GM23338 (cell line): ENCODE data around the gene KAZN.

ENCODE experiments used
- CREB1 ChIP-seq: fragments of 250-450 bp; sonication (Bioruptor Pico); IDR thresholded peaks from 2 replicates; pipeline ENCODE4 v1.5.0; 2020; ENCODE audit warnings: low read depth, mild to moderate bottlenecking, moderate library complexity
- CTCF ChIP-seq, 2 experiments: fragments of 200-600 bp in 1 of 2; sonication (generic) in 1 of 2; conservative IDR thresholded peaks; 2 replicates each; pipeline versions ENCODE4 v1.5.1 to v1.6.1; 2016 to 2017; ENCODE audit warnings: antibody characterized with exemption in 2 of 2, low read depth in 2 of 2, mild to moderate bottlenecking in 2 of 2, moderate library complexity in 1 of 2
- EZH2 ChIP-seq: fragments of 200-600 bp; sonication (generic); IDR thresholded peaks from one replicate; pipeline ENCODE4 v1.8.0; 2017; ENCODE audit warnings: antibody characterized with exemption, mild to moderate bottlenecking, low read depth; ENCODE audit not compliant: unreplicated experiment
- EZH2phosphoT487 ChIP-seq: fragments of 200-600 bp; sonication (generic); IDR thresholded peaks from one replicate; pipeline ENCODE4 v1.8.1; 2018; ENCODE audit warnings: antibody characterized with exemption; ENCODE audit not compliant: unreplicated experiment
- JUNB ChIP-seq: IDR thresholded peaks from one replicate; pipeline ENCODE4 v1.6.1; 2016; ENCODE audit warnings: antibody characterized with exemption; ENCODE audit not compliant: unreplicated experiment
- POLR2AphosphoS5 ChIP-seq: IDR thresholded peaks from 2 replicates; pipeline ENCODE4 v1.6.1; 2016; ENCODE audit warnings: antibody characterized with exemption, low read depth
- REST ChIP-seq: IDR thresholded peaks from one replicate; pipeline ENCODE4 v1.6.1; 2018; ENCODE audit warnings: antibody characterized with exemption; ENCODE audit not compliant: unreplicated experiment
- STAT1 ChIP-seq: IDR thresholded peaks from one replicate; pipeline ENCODE4 v1.6.1; 2016; ENCODE audit warnings: antibody characterized with exemption; ENCODE audit not compliant: unreplicated experiment
- ZNF114 ChIP-seq: fragments of 250-450 bp; sonication (Bioruptor Pico); IDR thresholded peaks from 2 replicates; pipeline ENCODE4 v1.5.0; 2020; ENCODE audit warnings: mild to moderate bottlenecking, moderate library complexity
- TF ChIP-seq, protein P1 (sequence below): fragments of 250-450 bp; sonication (Bioruptor Pico); IDR thresholded peaks from 2 replicates; pipeline ENCODE4 v1.5.0; 2020; ENCODE audit warnings: mild to moderate bottlenecking, moderate library complexity

DNA sequence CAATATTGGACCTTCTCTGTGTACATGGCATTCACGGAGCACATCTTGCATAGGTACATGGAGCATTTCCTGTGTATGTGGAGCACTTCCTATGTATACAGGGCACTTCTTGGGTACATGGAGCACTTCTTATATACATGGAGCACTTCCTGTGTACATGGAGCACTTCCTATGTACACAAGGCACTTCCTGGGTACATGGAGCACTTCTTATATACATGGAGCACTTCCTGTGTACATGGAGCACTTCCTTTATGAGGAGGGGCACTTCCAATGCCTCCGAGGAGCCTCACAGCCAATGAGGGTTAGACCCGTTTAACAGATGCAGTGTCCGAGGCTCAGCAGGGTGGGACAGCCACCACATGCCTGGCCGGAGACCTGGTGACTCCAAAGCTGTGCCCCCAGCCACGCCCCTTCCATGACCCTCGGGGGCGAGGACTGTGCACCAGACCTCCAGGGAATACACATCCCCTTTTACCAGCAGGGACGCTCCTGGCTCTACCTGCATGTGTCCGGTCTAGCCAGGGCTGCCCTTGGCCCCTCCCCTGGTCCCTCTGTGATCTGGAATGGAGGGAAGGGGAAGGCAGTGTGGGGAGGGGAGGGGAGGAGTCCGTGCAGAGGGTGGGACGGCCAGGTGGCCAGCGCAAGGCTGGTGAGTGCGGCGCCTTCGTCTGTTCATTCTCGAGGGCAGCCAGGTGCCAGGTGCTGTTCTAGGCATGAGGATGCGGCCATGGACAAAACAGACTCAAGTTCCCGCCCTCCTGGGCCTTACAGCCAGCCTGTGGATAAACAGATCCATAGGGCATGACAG, 360.0 kb downstream of the KAZN start:
- TF ChIP-seq CTCF (conservative IDR thresholded peaks at IDR 0.05; ENCODE audit: low read depth in 2 of 2) = no peak
- no peak for TF ChIP-seq EZH2
- no peak for TF ChIP-seq STAT1
- no peak for TF ChIP-seq POLR2AphosphoS5
- TF ChIP-seq CREB1 (CRISPR knock-in tag) = no peak
- TF ChIP-seq JUNB = no peak
- TF ChIP-seq REST = no peak
- no peak for TF ChIP-seq EZH2phosphoT487
- no peak for TF ChIP-seq ZNF114 (CRISPR knock-in tag)
- TF ChIP-seq, protein P1, sequence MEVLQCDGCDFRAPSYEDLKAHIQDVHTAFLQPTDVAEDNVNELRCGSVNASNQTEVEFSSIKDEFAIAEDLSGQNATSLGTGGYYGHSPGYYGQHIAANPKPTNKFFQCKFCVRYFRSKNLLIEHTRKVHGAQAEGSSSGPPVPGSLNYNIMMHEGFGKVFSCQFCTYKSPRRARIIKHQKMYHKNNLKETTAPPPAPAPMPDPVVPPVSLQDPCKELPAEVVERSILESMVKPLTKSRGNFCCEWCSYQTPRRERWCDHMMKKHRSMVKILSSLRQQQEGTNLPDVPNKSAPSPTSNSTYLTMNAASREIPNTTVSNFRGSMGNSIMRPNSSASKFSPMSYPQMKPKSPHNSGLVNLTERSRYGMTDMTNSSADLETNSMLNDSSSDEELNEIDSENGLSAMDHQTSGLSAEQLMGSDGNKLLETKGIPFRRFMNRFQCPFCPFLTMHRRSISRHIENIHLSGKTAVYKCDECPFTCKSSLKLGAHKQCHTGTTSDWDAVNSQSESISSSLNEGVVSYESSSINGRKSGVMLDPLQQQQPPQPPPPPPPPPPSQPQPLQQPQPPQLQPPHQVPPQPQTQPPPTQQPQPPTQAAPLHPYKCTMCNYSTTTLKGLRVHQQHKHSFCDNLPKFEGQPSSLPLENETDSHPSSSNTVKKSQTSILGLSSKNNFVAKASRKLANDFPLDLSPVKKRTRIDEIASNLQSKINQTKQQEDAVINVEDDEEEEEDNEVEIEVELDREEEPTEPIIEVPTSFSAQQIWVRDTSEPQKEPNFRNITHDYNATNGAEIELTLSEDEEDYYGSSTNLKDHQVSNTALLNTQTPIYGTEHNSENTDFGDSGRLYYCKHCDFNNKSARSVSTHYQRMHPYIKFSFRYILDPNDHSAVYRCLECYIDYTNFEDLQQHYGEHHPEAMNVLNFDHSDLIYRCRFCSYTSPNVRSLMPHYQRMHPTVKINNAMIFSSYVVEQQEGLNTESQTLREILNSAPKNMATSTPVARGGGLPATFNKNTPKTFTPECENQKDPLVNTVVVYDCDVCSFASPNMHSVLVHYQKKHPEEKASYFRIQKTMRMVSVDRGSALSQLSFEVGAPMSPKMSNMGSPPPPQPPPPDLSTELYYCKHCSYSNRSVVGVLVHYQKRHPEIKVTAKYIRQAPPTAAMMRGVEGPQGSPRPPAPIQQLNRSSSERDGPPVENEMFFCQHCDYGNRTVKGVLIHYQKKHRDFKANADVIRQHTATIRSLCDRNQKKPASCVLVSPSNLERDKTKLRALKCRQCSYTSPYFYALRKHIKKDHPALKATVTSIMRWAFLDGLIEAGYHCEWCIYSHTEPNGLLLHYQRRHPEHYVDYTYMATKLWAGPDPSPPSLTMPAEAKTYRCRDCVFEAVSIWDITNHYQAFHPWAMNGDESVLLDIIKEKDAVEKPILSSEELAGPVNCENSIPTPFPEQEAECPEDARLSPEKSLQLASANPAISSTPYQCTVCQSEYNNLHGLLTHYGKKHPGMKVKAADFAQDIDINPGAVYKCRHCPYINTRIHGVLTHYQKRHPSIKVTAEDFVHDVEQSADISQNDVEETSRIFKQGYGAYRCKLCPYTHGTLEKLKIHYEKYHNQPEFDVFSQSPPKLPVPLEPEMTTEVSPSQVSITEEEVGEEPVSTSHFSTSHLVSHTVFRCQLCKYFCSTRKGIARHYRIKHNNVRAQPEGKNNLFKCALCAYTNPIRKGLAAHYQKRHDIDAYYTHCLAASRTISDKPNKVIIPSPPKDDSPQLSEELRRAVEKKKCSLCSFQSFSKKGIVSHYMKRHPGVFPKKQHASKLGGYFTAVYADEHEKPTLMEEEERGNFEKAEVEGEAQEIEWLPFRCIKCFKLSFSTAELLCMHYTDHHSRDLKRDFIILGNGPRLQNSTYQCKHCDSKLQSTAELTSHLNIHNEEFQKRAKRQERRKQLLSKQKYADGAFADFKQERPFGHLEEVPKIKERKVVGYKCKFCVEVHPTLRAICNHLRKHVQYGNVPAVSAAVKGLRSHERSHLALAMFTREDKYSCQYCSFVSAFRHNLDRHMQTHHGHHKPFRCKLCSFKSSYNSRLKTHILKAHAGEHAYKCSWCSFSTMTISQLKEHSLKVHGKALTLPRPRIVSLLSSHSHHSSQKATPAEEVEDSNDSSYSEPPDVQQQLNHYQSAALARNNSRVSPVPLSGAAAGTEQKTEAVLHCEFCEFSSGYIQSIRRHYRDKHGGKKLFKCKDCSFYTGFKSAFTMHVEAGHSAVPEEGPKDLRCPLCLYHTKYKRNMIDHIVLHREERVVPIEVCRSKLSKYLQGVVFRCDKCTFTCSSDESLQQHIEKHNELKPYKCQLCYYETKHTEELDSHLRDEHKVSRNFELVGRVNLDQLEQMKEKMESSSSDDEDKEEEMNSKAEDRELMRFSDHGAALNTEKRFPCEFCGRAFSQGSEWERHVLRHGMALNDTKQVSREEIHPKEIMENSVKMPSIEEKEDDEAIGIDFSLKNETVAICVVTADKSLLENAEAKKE = no peak
